Adrenal gland (tissue), 12 donors: ENCODE results near the gene ZFP1. TPM values are rescaled to one million over a fixed set of nuclear protein-coding genes. Genes with fewer than 3 reads are reported as not detected.

Experiments used
- DNase-seq, 7 donors: peaks; one replicate each; pipeline ENCODE4 v3.0.0-alpha.2; 2019 to 2020
- H3K27ac ChIP-seq, 5 donors: fragments of 200-600 bp; sonication (generic) in 4 of 5; 1 replicate in 3 of 5; 2 replicates in 2 of 5; pipeline versions ENCODE4 v1.5.1 to v1.8.0; 2016 to 2020; ENCODE audit warnings: mild to moderate bottlenecking in 1 of 5
- H3K27me3 ChIP-seq: fragments of 200-600 bp; 2 replicates; pipeline ENCODE4 v1.8.0; 2021
- H3K36me3 ChIP-seq, 2 donors: fragments of 200-600 bp; replicated peaks in 1 of 2; 1 replicate in 1 of 2; 2 replicates in 1 of 2; pipeline versions ENCODE4 v1.5.1 to v1.8.0; 2018 to 2022
- H3K4me1 ChIP-seq, 2 donors: fragments of 200-600 bp; replicated peaks in 1 of 2; 1 replicate in 1 of 2; 2 replicates in 1 of 2; pipeline versions ENCODE4 v1.5.1 to v1.8.0; 2018 to 2021
- H3K4me3 ChIP-seq, 4 donors: fragments of 200-600 bp; sonication (generic) in 3 of 4; one replicate each; pipeline ENCODE4 v1.5.1; 2016 to 2018
- H3K9me3 ChIP-seq, 3 donors: fragments of 200-600 bp; sonication (generic) in 1 of 3; replicated peaks in 1 of 3; 1 replicate in 2 of 3; 2 replicates in 1 of 3; pipeline versions ENCODE4 v1.5.1 to v1.8.0; 2016 to 2021
- CTCF ChIP-seq, 6 experiments: fragments of 450-650 bp in 4 of 6; fragments of 200-600 bp in 2 of 6; sonication (generic) in 1 of 6; IDR thresholded peaks; 1 replicate in 5 of 6; 2 replicates in 1 of 6; pipeline versions ENCODE4 v1.5.1 to v1.8.0; 2016 to 2021; ENCODE audit warnings: antibody characterized with exemption in 6 of 6, mild to moderate bottlenecking in 2 of 6, moderate library complexity in 1 of 6
- POLR2A ChIP-seq, 2 donors: fragments of 450-650 bp; IDR thresholded peaks; one replicate each; pipeline ENCODE4 v1.6.1; 2017; ENCODE audit warnings: antibody characterized with exemption in 2 of 2, mild to moderate bottlenecking in 2 of 2, moderate library complexity in 1 of 2
- WGBS, 4 donors: extraction: QIAGEN DNeasy Blood & Tissue Kit in 2 of 4; methylation state at CpG; one replicate each; pipeline versions ENCODE4 v1.1.5 to v1.1.7; 2013 to 2017; 5-methylcytosine and 5-hydroxymethylcytosine counted together
- intact Hi-C, 2 donors: fragments of 100-400 bp; cut with DNase I; formaldehyde crosslinking; loops; one replicate each; pipeline versions ENCODE4 v1.14.1 to v1.15.0; 2022 to 2023
- polyA plus RNA-seq, 3 donors: library from polyadenylated mRNA; stranded (reverse); fragments of 200-250 nt in 2 of 3; fragments of 350-450 nt in 1 of 3; fragmentation: Illumina TruSeq in 1 of 3; extraction: RNeasy Lipid Tissue Mini Kit (QIAGEN cat#74804) in 1 of 3; gene quantifications; one replicate each; pipeline ENCODE4 v1.2.3, GENCODE V29; 2013 to 2014
- total RNA-seq, 9 donors: library from RNA; depleted of rRNA in 4 of 9; stranded (reverse); fragments of >200 nt in 4 of 9; fragments of 120-200 nt in 1 of 9; fragmentation: NEBNext Ultra II Directional in 1 of 9; extraction: Animal tissue kit (Norgen Biotek cat#: 25700) in 1 of 9; gene quantifications; one replicate each; pipeline versions ENCODE4 v1.1.0 to v1.2.4, GENCODE V29; 2013 to 2023
- donor health status: healthy with polysubstance abuse.
- donor health status: Bipolar disorder and iron deficiency.
- donor health status: DM: yes; HTN: yes; CAD: no.
- donor health status: DM: no; HTN: no; CAD: no.
- donor health status: DM: no; HTN: no; CAD: no.
- donor health status: DM: yes; HTN: yes; CAD: no.

Gene ZFP1
- total and polyA plus RNA-seq, 12 donors, result 4.5 to 15.1 (median 8.7) TPM

- Histone ChIP-seq H3K9me3 (no peaks in the 10 kb centered on the region), H3K36me3 (no peaks in the 10 kb centered on the region), H3K27me3 (no peaks in the 10 kb centered on the region), H3K27ac (no peak overlapping the region), H3K4me3 (no peak overlapping the region), H3K4me1 (peaks cover 7 to 42% of the 10 kb centered on the region in 2 donors)
- no peak for TF ChIP-seq CTCF (IDR thresholded peaks at IDR 0.05)
- intact Hi-C loops, result loop anchor here in 1 of 2 donors (10.0 kb wide), 1 partner anchor 46 kb away; no protein-coding TSS in a partner anchor
- 90 to 100% (median 95%) methylated on average over 3 of the region's 3 CpGs for WGBS, 4 donors
- no peak for DNase-seq
Measured at GRCh38 chr16:75100603-75100990, 47.7 kb upstream of the ZFP1 start.

- intact Hi-C loops, result loop anchor here in 1 of 2 donors (10.0 kb wide), 1 partner anchor 47 kb away; no protein-coding TSS in a partner anchor
- H3K9me3 ChIP-seq, result no peaks in the 10 kb centered on the region
Measured at GRCh38 chr16:75101635-75102034, 46.7 kb upstream of the ZFP1 start.

GRCh38 chr16:75102595-75102994, 45.7 kb upstream of the ZFP1 start:
- Histone ChIP-seq H3K27me3 (no peaks in the 10 kb centered on the region), H3K9me3 (no peaks in the 10 kb centered on the region), H3K4me1 (peaks cover 7 to 56% of the 10 kb centered on the region in 2 donors), H3K4me3 (no peak overlapping the region), H3K36me3 (no peaks in the 10 kb centered on the region), H3K27ac (no peak overlapping the region)
- TF ChIP-seq POLR2A (IDR thresholded peaks at IDR 0.05), result no peak
- TF ChIP-seq CTCF (IDR thresholded peaks at IDR 0.05), result no peak
- 95 to 97% (median 97%) methylated on average over 9 of the region's 9 CpGs for whole genome bisulfite sequencing, 4 donors
- DNase-seq, result no peak
- intact Hi-C loops, result loop anchor here in 1 of 2 donors (10.0 kb wide), 1 partner anchor 48 kb away; no protein-coding TSS in a partner anchor

More at GRCh38 chr16:75101635-75102034, 46.7 kb upstream of the ZFP1 start:
- no peak overlapping the region for H3K27ac ChIP-seq
- no peaks in the 10 kb centered on the region for H3K36me3 ChIP-seq
- no peaks in the 10 kb centered on the region for H3K27me3 ChIP-seq
- no peak overlapping the region for H3K4me3 ChIP-seq
- no peak for TF ChIP-seq CTCF (IDR thresholded peaks at IDR 0.05)
- DNase-seq, result no peak
- WGBS, 4 donors, result 89 to 97% (median 96%) methylated on average over 3 of the region's 3 CpGs
- peaks cover 7 to 52% of the 10 kb centered on the region in 2 donors for H3K4me1 ChIP-seq

GRCh38 chr16:75103994-75104393, 44.3 kb upstream of the ZFP1 start:
- TF ChIP-seq POLR2A (IDR thresholded peaks at IDR 0.05) (no peak), CTCF (IDR thresholded peaks at IDR 0.05) (no peak)
- H3K4me1 ChIP-seq, result peaks cover 13 to 56% of the 10 kb centered on the region in 2 donors
- H3K36me3 ChIP-seq, result no peaks in the 10 kb centered on the region
- H3K9me3 ChIP-seq, result no peaks in the 10 kb centered on the region
- H3K27me3 ChIP-seq, result no peaks in the 10 kb centered on the region
- no peak overlapping the region for H3K4me3 ChIP-seq
- no peak for DNase-seq
- H3K27ac ChIP-seq, result peak overlapping the region in 1 of 5 donors; percentile 93
- WGBS, 4 donors, result 93 to 97% (median 96%) methylated on average over 5 of the region's 5 CpGs
- intact Hi-C loops, result loop anchor here in 1 of 2 donors (10.0 kb wide), 1 partner anchor 49 kb away; no protein-coding TSS in a partner anchor
